SK-N-SH treated with all-trans-retinoic acid at 6 μM for 48 hours (cell line): ENCODE measurements around the gene C9orf85.

ENCODE experiments used
- ATAC-seq: fragments of 200-7000 bp; cut with Tn5 transposase; 3 replicates; pipeline ENCODE4 v1.9.1; 2020; ENCODE audit warnings: mild to moderate bottlenecking, moderate library complexity
- ARNTL ChIP-seq: fragments of 450-650 bp; formaldehyde crosslinking; IDR thresholded peaks from 2 replicates; pipeline ENCODE4 v1.5.0; 2020; ENCODE audit warnings: low read depth, mild to moderate bottlenecking, moderate library complexity, borderline replicate concordance
- BACH2 ChIP-seq: fragments of 250-450 bp; sonication (Bioruptor Pico); IDR thresholded peaks from 2 replicates; pipeline ENCODE4 v1.9.0; 2021; ENCODE audit warnings: mild to moderate bottlenecking, borderline replicate concordance
- CREB5 ChIP-seq: fragments of 250-450 bp; sonication (Bioruptor Pico); IDR thresholded peaks from 2 replicates; pipeline ENCODE4 v1.5.1; 2020; ENCODE audit warnings: low read depth, mild to moderate bottlenecking, moderate library complexity
- CSDC2 ChIP-seq: fragments of 250-450 bp; sonication (Bioruptor Pico); IDR thresholded peaks from 2 replicates; pipeline ENCODE4 v1.5.0; 2020; ENCODE audit warnings: mild to moderate bottlenecking, moderate library complexity
- CSRNP3 ChIP-seq: fragments of 250-450 bp; sonication (Bioruptor Pico); IDR thresholded peaks from 2 replicates; pipeline ENCODE4 v1.5.1; 2021; ENCODE audit warnings: mild to moderate bottlenecking, moderate library complexity
- ESRRG ChIP-seq: fragments of 250-450 bp; sonication (Bioruptor Pico); IDR thresholded peaks from 2 replicates; pipeline ENCODE4 v1.6.1; 2021; ENCODE audit warnings: mild to moderate bottlenecking
- GLIS3 ChIP-seq: fragments of 250-450 bp; sonication (Bioruptor Pico); IDR thresholded peaks from 2 replicates; pipeline ENCODE4 v1.5.0; 2020; ENCODE audit warnings: mild to moderate bottlenecking, moderate library complexity
- ISL1 ChIP-seq: fragments of 250-450 bp; sonication (Bioruptor Pico); IDR thresholded peaks from 2 replicates; pipeline ENCODE4 v2.1.2; 2022; ENCODE audit warnings: mild to moderate bottlenecking, moderate library complexity
- OSR1 ChIP-seq: fragments of 250-450 bp; sonication (Bioruptor Pico); IDR thresholded peaks from 2 replicates; pipeline ENCODE4 v1.8.0; 2022; ENCODE audit warnings: moderate library complexity, mild to moderate bottlenecking, inconsistent platforms
- POU6F1 ChIP-seq: fragments of 250-450 bp; sonication (Bioruptor Pico); IDR thresholded peaks from 2 replicates; pipeline ENCODE4 v1.8.0; 2021; ENCODE audit warnings: low read depth, mild to moderate bottlenecking, moderate library complexity, borderline replicate concordance
- PPARA ChIP-seq: fragments of 250-450 bp; sonication (Bioruptor Pico); IDR thresholded peaks from 2 replicates; pipeline ENCODE4 v1.5.0; 2020; ENCODE audit warnings: mild to moderate bottlenecking, borderline replicate concordance
- RARB ChIP-seq: fragments of 250-450 bp; sonication (Bioruptor Pico); IDR thresholded peaks from 2 replicates; pipeline ENCODE4 v1.8.0; 2021; ENCODE audit warnings: mild to moderate bottlenecking, moderate library complexity
- SNAI2 ChIP-seq: fragments of 250-450 bp; sonication (Bioruptor Pico); IDR thresholded peaks from 2 replicates; pipeline ENCODE4 v1.5.0; 2020; ENCODE audit warnings: mild to moderate bottlenecking, moderate library complexity
- TCF4 ChIP-seq: fragments of 250-450 bp; sonication (Bioruptor Pico); IDR thresholded peaks from 2 replicates; pipeline ENCODE4 v1.8.0; 2021; ENCODE audit warnings: mild to moderate bottlenecking, moderate library complexity, borderline replicate concordance
- TOX ChIP-seq: fragments of 250-450 bp; sonication (Bioruptor Pico); IDR thresholded peaks from 2 replicates; pipeline ENCODE4 v1.8.0; 2021; ENCODE audit warnings: mild to moderate bottlenecking, moderate library complexity, borderline replicate concordance
- ZC3H10 ChIP-seq: fragments of 250-450 bp; sonication (Bioruptor Pico); IDR thresholded peaks from 2 replicates; pipeline ENCODE4 v1.5.1; 2021; ENCODE audit warnings: mild to moderate bottlenecking, moderate library complexity
- ZFP3 ChIP-seq: fragments of 250-450 bp; sonication (Bioruptor Pico); IDR thresholded peaks from 2 replicates; pipeline ENCODE4 v1.5.0; 2020; ENCODE audit warnings: mild to moderate bottlenecking, moderate library complexity
- ZFP30 ChIP-seq: fragments of 450-650 bp; formaldehyde crosslinking; IDR thresholded peaks from 2 replicates; pipeline ENCODE4 v1.5.0; 2022; ENCODE audit warnings: mild to moderate bottlenecking, moderate library complexity
- ZNF565 ChIP-seq: fragments of 450-650 bp; formaldehyde crosslinking; conservative IDR thresholded peaks from 2 replicates; pipeline ENCODE4 v1.5.0; 2020; ENCODE audit warnings: low read depth, mild to moderate bottlenecking, moderate library complexity
- ZNF70 ChIP-seq: fragments of 450-650 bp; formaldehyde crosslinking; IDR thresholded peaks from 2 replicates; pipeline ENCODE4 v1.5.0; 2020; ENCODE audit warnings: mild to moderate bottlenecking, moderate library complexity
- ZNF8 ChIP-seq: fragments of 450-650 bp; formaldehyde crosslinking; IDR thresholded peaks from 2 replicates; pipeline ENCODE4 v1.5.0; 2020; ENCODE audit warnings: mild to moderate bottlenecking, moderate library complexity
- TF ChIP-seq, protein P1 (sequence below): fragments of 250-450 bp; sonication (Bioruptor Pico); IDR thresholded peaks from 2 replicates; pipeline ENCODE4 v1.8.0; 2020; ENCODE audit warnings: mild to moderate bottlenecking, moderate library complexity, borderline replicate concordance
- TF ChIP-seq, protein P2 (sequence below): fragments of 250-450 bp; sonication (Bioruptor Pico); IDR thresholded peaks from 2 replicates; pipeline ENCODE4 v1.5.0; 2020; ENCODE audit warnings: mild to moderate bottlenecking, moderate library complexity

Gene C9orf85

GRCh38 chr9:71886541-71886940 lies 24.9 kb upstream of the C9orf85 start:
- TF ChIP-seq SNAI2 = no peak
- TF ChIP-seq CREB5 = no peak
- TF ChIP-seq CSDC2 (CRISPR knock-in tag) = no peak
- no peak for TF ChIP-seq ZNF70 (CRISPR knock-in tag)
- TF ChIP-seq OSR1 (CRISPR knock-in tag) = no peak
- TF ChIP-seq ISL1 (CRISPR knock-in tag) = no peak
- no peak for TF ChIP-seq ZC3H10
- TF ChIP-seq, protein P1, sequence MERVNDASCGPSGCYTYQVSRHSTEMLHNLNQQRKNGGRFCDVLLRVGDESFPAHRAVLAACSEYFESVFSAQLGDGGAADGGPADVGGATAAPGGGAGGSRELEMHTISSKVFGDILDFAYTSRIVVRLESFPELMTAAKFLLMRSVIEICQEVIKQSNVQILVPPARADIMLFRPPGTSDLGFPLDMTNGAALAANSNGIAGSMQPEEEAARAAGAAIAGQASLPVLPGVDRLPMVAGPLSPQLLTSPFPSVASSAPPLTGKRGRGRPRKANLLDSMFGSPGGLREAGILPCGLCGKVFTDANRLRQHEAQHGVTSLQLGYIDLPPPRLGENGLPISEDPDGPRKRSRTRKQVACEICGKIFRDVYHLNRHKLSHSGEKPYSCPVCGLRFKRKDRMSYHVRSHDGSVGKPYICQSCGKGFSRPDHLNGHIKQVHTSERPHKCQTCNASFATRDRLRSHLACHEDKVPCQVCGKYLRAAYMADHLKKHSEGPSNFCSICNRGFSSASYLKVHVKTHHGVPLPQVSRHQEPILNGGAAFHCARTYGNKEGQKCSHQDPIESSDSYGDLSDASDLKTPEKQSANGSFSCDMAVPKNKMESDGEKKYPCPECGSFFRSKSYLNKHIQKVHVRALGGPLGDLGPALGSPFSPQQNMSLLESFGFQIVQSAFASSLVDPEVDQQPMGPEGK = no peak
- TF ChIP-seq, protein P2, sequence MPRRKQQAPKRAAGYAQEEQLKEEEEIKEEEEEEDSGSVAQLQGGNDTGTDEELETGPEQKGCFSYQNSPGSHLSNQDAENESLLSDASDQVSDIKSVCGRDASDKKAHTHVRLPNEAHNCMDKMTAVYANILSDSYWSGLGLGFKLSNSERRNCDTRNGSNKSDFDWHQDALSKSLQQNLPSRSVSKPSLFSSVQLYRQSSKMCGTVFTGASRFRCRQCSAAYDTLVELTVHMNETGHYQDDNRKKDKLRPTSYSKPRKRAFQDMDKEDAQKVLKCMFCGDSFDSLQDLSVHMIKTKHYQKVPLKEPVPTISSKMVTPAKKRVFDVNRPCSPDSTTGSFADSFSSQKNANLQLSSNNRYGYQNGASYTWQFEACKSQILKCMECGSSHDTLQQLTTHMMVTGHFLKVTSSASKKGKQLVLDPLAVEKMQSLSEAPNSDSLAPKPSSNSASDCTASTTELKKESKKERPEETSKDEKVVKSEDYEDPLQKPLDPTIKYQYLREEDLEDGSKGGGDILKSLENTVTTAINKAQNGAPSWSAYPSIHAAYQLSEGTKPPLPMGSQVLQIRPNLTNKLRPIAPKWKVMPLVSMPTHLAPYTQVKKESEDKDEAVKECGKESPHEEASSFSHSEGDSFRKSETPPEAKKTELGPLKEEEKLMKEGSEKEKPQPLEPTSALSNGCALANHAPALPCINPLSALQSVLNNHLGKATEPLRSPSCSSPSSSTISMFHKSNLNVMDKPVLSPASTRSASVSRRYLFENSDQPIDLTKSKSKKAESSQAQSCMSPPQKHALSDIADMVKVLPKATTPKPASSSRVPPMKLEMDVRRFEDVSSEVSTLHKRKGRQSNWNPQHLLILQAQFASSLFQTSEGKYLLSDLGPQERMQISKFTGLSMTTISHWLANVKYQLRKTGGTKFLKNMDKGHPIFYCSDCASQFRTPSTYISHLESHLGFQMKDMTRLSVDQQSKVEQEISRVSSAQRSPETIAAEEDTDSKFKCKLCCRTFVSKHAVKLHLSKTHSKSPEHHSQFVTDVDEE (CRISPR knock-in tag) = no peak
- TF ChIP-seq ZNF8 (CRISPR knock-in tag) = no peak
- TF ChIP-seq ESRRG (CRISPR knock-in tag) = no peak
- no peak for TF ChIP-seq ARNTL (CRISPR knock-in tag)
- no peak for TF ChIP-seq ZFP3
- TF ChIP-seq TOX (CRISPR knock-in tag) = no peak
- TF ChIP-seq RARB (CRISPR knock-in tag) = no peak
- no peak for TF ChIP-seq ZNF565 (CRISPR knock-in tag)
- no peak for TF ChIP-seq PPARA (CRISPR knock-in tag)
- TF ChIP-seq ZFP30 (CRISPR knock-in tag) = no peak
- TF ChIP-seq CSRNP3 (CRISPR knock-in tag) = no peak
- TF ChIP-seq TCF4 (CRISPR knock-in tag) = no peak
- ATAC-seq = no peak

GRCh38 chr9:71887362-71887761 lies 24.1 kb upstream of the C9orf85 start:
- TF ChIP-seq CSRNP3 (CRISPR knock-in tag) (no peak), PPARA (CRISPR knock-in tag) (no peak), ISL1 (CRISPR knock-in tag) (no peak), ESRRG (CRISPR knock-in tag) (no peak), CREB5 (no peak), SNAI2 (no peak), TOX (CRISPR knock-in tag) (no peak), ZNF70 (CRISPR knock-in tag) (no peak), ZNF565 (CRISPR knock-in tag) (no peak), ARNTL (CRISPR knock-in tag) (no peak), ZFP3 (no peak), BACH2 (CRISPR knock-in tag) (no peak), GLIS3 (CRISPR knock-in tag) (no peak), ZFP30 (CRISPR knock-in tag) (no peak), POU6F1 (CRISPR knock-in tag) (no peak), ZNF8 (CRISPR knock-in tag) (no peak), TCF4 (CRISPR knock-in tag) (no peak), OSR1 (CRISPR knock-in tag) (no peak)
- TF ChIP-seq, protein P2 (CRISPR knock-in tag) = no peak
- no peak for ATAC-seq
